B cell (primary cell): ENCODE data around the gene SART1. TPM values are rescaled to one million over a fixed set of nuclear protein-coding genes. Genes with fewer than 3 reads are reported as not detected.
A peak's percentile ranks its signal among the peaks of the same experiment; 100 is the strongest.

ENCODE experiments used
- ATAC-seq: fragments of 200-7000 bp; cut with Tn5 transposase; one replicate; pipeline ENCODE4 v1.10.0; 2021; ENCODE audit warnings: low read depth, mild to moderate bottlenecking, moderate number of reproducible peaks, moderate library complexity
- CTCF ChIA-PET: fragments of 350-600 bp; sonication (Branson Sonifier 250); formaldehyde crosslinking; loops from one replicate; lab custom pipeline; 2021; ENCODE audit warnings: antibody characterized with exemption, inconsistent platforms; lab: Charles Lee
- POLR2A ChIA-PET: fragments of 350-600 bp; sonication (Branson Sonifier 250); formaldehyde crosslinking; loops from one replicate; lab custom pipeline; 2021; ENCODE audit warnings: antibody characterized with exemption; lab: Charles Lee
- DNase-seq: peaks from one replicate; pipeline ENCODE4 v3.0.0; 2013
- H2AFZ ChIP-seq: 2 replicates; pipeline ENCODE4 v1.6.1; 2012; ENCODE audit warnings: mild to moderate bottlenecking, low read depth, low read length; ENCODE audit not compliant: insufficient read depth, poor library complexity, severe bottlenecking
- H3K27ac ChIP-seq, 2 donors: 1 replicate in 1 of 2; 2 replicates in 1 of 2; pipeline ENCODE4 v1.5.1; 2012 to 2013; ENCODE audit warnings: low read length in 2 of 2, mild to moderate bottlenecking in 2 of 2, moderate library complexity in 1 of 2
- H3K27me3 ChIP-seq, 4 experiments: fragments of 200-600 bp in 1 of 4; sonication (generic) in 1 of 4; replicated peaks in 1 of 4; 1 replicate in 2 of 4; 2 replicates in 2 of 4; pipeline versions ENCODE4 v1.6.1 to v1.7.0; 2013 to 2016; ENCODE audit warnings: low read length in 3 of 4, mild to moderate bottlenecking in 2 of 4, mixed read lengths in 1 of 4, moderate library complexity in 1 of 4; ENCODE audit not compliant: insufficient read depth in 4 of 4, control insufficient read depth in 3 of 4; ENCODE audit errors: control extremely low read depth in 1 of 4
- H3K36me3 ChIP-seq, 2 experiments: replicated peaks in 1 of 2; 1 replicate in 1 of 2; 2 replicates in 1 of 2; pipeline versions ENCODE4 v1.6.1 to v1.7.1; 2013; ENCODE audit warnings: low read length in 1 of 2; ENCODE audit not compliant: insufficient read depth in 2 of 2, control insufficient read depth in 1 of 2; ENCODE audit errors: control extremely low read depth in 1 of 2, extremely low read depth in 1 of 2
- H3K4me1 ChIP-seq, 2 donors: fragments of 200-600 bp in 1 of 2; sonication (generic) in 1 of 2; 1 replicate in 1 of 2; 2 replicates in 1 of 2; pipeline versions ENCODE4 v1.5.1 to v1.6.1; 2013 to 2017; ENCODE audit warnings: low read length in 2 of 2; ENCODE audit not compliant: control insufficient read depth in 2 of 2, insufficient read depth in 2 of 2
- H3K4me2 ChIP-seq: replicated peaks from 2 replicates; pipeline ENCODE3; 2012; ENCODE audit warnings: mild to moderate bottlenecking, low read depth, low read length; ENCODE audit not compliant: poor library complexity, severe bottlenecking
- H3K4me3 ChIP-seq, 5 experiments: fragments of 200-600 bp in 1 of 5; sonication (generic) in 1 of 5; 1 replicate in 3 of 5; 2 replicates in 2 of 5; pipeline versions ENCODE4 v1.5.1 to v1.7.0; 2011 to 2016; ENCODE audit warnings: low read length in 4 of 5, mild to moderate bottlenecking in 4 of 5, low read depth in 2 of 5, control low read depth in 1 of 5, moderate library complexity in 1 of 5; ENCODE audit not compliant: insufficient read depth in 1 of 5; ENCODE audit errors: control extremely low read depth in 1 of 5, extremely low read depth in 1 of 5
- H3K79me2 ChIP-seq: fragments of 200-600 bp; sonication (generic); one replicate; pipeline ENCODE4 v1.6.0; 2016; ENCODE audit warnings: low read length; ENCODE audit not compliant: control insufficient read depth, insufficient read depth
- H3K9ac ChIP-seq: fragments of 200-600 bp; sonication (generic); 2 replicates; pipeline ENCODE4 v1.6.1; 2017; ENCODE audit warnings: mild to moderate bottlenecking, low read length, moderate library complexity
- H3K9me3 ChIP-seq, 3 donors: one replicate each; pipeline versions ENCODE4 v1.6.1 to v1.7.1; 2013; ENCODE audit warnings: low read length in 2 of 3; ENCODE audit not compliant: control insufficient read depth in 2 of 3, insufficient read depth in 1 of 3; ENCODE audit errors: control extremely low read depth in 1 of 3
- H4K20me1 ChIP-seq: 2 replicates; pipeline ENCODE4 v1.6.0; 2012; ENCODE audit warnings: mild to moderate bottlenecking, low read length; ENCODE audit not compliant: insufficient read depth, control insufficient read depth, poor library complexity, severe bottlenecking
- H3K27ac Mint-ChIP-seq: one replicate; pipeline ENCODE4 v1.8.0; 2021; ENCODE audit warnings: mixed read lengths
- H3K27me3 Mint-ChIP-seq: one replicate; pipeline ENCODE4 v1.8.0; 2021; ENCODE audit warnings: mixed read lengths
- H3K4me1 Mint-ChIP-seq: one replicate; pipeline ENCODE4 v1.8.0; 2021; ENCODE audit warnings: mixed read lengths
- H3K4me3 Mint-ChIP-seq: one replicate; pipeline ENCODE4 v1.8.0; 2021; ENCODE audit warnings: mixed read lengths
- H3K9me3 Mint-ChIP-seq: one replicate; pipeline ENCODE4 v1.8.0; 2022; ENCODE audit warnings: mixed read lengths; ENCODE audit not compliant: insufficient read depth
- EZH2 ChIP-seq: IDR thresholded peaks from 2 replicates; pipeline ENCODE4 v1.6.1; 2012; ENCODE audit warnings: borderline replicate concordance, low read depth, mild to moderate bottlenecking, moderate library complexity, low read length; ENCODE audit not compliant: insufficient read depth, poor library complexity, severe bottlenecking
- WGBS: methylation state at CpG from one replicate; pipeline ENCODE4 v1.1.5; 2013; ENCODE audit warnings: missing lambda C conversion rate; ENCODE audit not compliant: insufficient coverage; 5-methylcytosine and 5-hydroxymethylcytosine counted together
- intact Hi-C: fragments of 100-400 bp; cut with micrococcal nuclease; formaldehyde crosslinking; loops from one replicate; pipeline ENCODE4 v1.10.0; 2022
- polyA plus RNA-seq: library from polyadenylated mRNA; depleted of rRNA; stranded (reverse); fragments of >200 nt; gene quantifications from 2 replicates; pipeline ENCODE4 v1.2.3, GENCODE V29; 2012
- total RNA-seq, 2 donors: library from RNA; stranded (reverse); fragments of 120-200 nt in 1 of 2; gene quantifications; 1 replicate in 1 of 2; 2 replicates in 1 of 2; pipeline versions ENCODE4 v1.2.3 to v1.2.4, GENCODE V29; 2013 to 2022
- TF ChIP-seq, protein P1 (sequence below): fragments of 200-600 bp; IDR thresholded peaks from one replicate; pipeline ENCODE4 v1.8.0; 2022; ENCODE audit warnings: antibody characterized with exemption, mild to moderate bottlenecking

Gene SART1
- total and polyA plus RNA-seq, 2 donors (not counting 1 experiment from before 2014, with no cell fraction given), result 74.5 to 102 TPM

DNA sequence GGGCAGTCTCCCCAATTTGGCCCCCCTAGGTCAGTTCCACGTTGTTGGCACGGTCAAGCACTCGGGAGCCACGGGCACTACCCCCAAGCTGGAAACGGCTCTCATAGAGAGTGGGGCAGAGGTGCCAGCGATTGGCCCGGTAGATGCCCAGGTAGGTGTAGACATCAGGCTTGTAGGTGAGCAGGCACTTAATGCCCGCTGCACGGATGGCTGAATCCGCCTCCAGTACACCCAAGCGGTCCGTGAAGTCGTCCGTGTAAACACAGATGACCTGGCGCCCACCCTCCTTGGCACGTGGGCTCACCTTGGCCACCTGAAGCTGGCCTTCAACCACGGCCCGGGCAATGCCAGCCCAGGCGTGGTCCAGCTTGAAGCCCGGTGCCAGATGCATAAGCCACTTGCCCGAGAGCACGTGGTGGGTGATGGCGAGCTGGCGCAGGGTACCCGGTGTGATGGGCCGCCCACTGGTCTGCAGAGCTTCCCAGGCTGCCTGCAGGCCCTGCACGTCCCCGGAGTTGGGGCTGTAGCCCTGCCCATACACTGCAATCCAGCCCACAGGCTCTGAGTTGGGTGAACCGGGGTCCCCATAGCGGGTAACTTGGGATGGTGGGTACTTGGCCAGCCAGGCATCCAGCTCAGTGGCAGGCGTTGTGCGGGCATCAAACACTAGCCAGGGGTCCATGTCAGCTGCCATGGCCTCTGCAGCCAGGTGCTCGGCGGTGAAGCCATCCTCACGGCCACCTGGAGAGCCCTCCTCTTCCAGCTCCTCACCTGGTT, 43.9 kb upstream of the SART1 start:
- Mint-ChIP-seq H3K27me3 (no peaks in the 10 kb centered on the region), H3K27ac (peak overlapping the region; percentile 87), H3K4me1 (peaks cover 44% of the 10 kb centered on the region), H3K4me3 (peak overlapping the region; percentile 89), H3K9me3 (no peaks in the 10 kb centered on the region)
- H3K36me3 ChIP-seq, result peaks cover 2 to 13% of the 10 kb centered on the region in 2 experiments
- H3K9ac ChIP-seq, result peak overlapping the region; percentile 96
- peaks cover 42% of the 10 kb centered on the region for H3K79me2 ChIP-seq
- no peaks in the 10 kb centered on the region for H3K9me3 ChIP-seq
- peak overlapping the region; percentile 77 for H2AFZ ChIP-seq
- DNase-seq (no peak), ATAC-seq (no peak)
- peaks cover 4% of the 10 kb centered on the region for H4K20me1 ChIP-seq
- peak overlapping the region in 1 of 2 donors; percentile 66 for H3K27ac ChIP-seq
- ChIA-PET CTCF (interaction anchor here (0.9 to 2.1 kb wide), 5 partner anchors 19 to 75 kb away, joined by 3 to 15 read pairs (median 4); partner anchors contain the start of genes CCDC85B and FIBP), POLR2A (interaction anchor here (0.6 to 2.5 kb wide), 8 partner anchors 10 to 350 kb away, joined by 3 to 13 read pairs (median 5); partner anchors contain the start of genes CCDC85B, FIBP and RNASEH2C)
- no peaks in the 10 kb centered on the region for H3K27me3 ChIP-seq
- H3K4me1 ChIP-seq, result peaks cover 19 to 50% of the 10 kb centered on the region in 2 donors
- H3K4me3 ChIP-seq, result peak overlapping the region; percentile 83 to 99 (median 93)
- TF ChIP-seq EZH2, result no peak
- TF ChIP-seq, protein P1, sequence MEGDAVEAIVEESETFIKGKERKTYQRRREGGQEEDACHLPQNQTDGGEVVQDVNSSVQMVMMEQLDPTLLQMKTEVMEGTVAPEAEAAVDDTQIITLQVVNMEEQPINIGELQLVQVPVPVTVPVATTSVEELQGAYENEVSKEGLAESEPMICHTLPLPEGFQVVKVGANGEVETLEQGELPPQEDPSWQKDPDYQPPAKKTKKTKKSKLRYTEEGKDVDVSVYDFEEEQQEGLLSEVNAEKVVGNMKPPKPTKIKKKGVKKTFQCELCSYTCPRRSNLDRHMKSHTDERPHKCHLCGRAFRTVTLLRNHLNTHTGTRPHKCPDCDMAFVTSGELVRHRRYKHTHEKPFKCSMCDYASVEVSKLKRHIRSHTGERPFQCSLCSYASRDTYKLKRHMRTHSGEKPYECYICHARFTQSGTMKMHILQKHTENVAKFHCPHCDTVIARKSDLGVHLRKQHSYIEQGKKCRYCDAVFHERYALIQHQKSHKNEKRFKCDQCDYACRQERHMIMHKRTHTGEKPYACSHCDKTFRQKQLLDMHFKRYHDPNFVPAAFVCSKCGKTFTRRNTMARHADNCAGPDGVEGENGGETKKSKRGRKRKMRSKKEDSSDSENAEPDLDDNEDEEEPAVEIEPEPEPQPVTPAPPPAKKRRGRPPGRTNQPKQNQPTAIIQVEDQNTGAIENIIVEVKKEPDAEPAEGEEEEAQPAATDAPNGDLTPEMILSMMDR, result no peak
- intact Hi-C loops, result loop anchor here (2.0 kb wide), 1 partner anchor 59 kb away; the partner anchor contains the start of gene CFL1
- peak overlapping the region; percentile 97 for H3K4me2 ChIP-seq
- WGBS, result 95% methylated on average over 33 of the region's 35 CpGs
